IPS-20b (cell line): Measurements from ENCODE around the gene FLYWCH1.
A peak's percentile ranks its signal among the peaks of the same experiment; 100 is the strongest.

Experiments used
- H3K27ac ChIP-seq: one replicate; pipeline ENCODE4 v1.5.1; 2013; ENCODE audit warnings: low read length
- H3K27me3 ChIP-seq: 2 replicates; pipeline ENCODE4 v1.6.1; 2013; ENCODE audit warnings: mild to moderate bottlenecking, low read length, inconsistent platforms; ENCODE audit not compliant: insufficient read depth
- H3K36me3 ChIP-seq: 2 replicates; pipeline ENCODE4 v1.6.1; 2013; ENCODE audit warnings: low read depth, mild to moderate bottlenecking, inconsistent platforms, low read length, moderate library complexity; ENCODE audit not compliant: insufficient read depth
- H3K4me1 ChIP-seq: 2 replicates; pipeline ENCODE4 v1.6.1; 2013; ENCODE audit warnings: mild to moderate bottlenecking, control low read depth, inconsistent platforms, low read length, moderate library complexity; ENCODE audit not compliant: insufficient read depth
- H3K4me3 ChIP-seq: 2 replicates; pipeline ENCODE4 v1.5.1; 2013; ENCODE audit warnings: mild to moderate bottlenecking, low read length, inconsistent platforms
- H3K9ac ChIP-seq: 2 replicates; pipeline ENCODE4 v1.6.1; 2013; ENCODE audit warnings: low read depth, mild to moderate bottlenecking, inconsistent platforms, low read length, moderate library complexity
- H3K9me3 ChIP-seq: 2 replicates; pipeline ENCODE4 v1.6.1; 2013; ENCODE audit warnings: mild to moderate bottlenecking, low read depth, low read length, inconsistent platforms; ENCODE audit not compliant: insufficient read depth

The FLYWCH1 gene

GRCh38 chr16:2975161-2975795, 63.5 kb downstream of the FLYWCH1 start:
- Histone ChIP-seq H3K36me3 (peaks cover 65% of the 10 kb centered on the region), H3K9me3 (no peaks in the 10 kb centered on the region), H3K27ac (no peak overlapping the region), H3K27me3 (no peaks in the 10 kb centered on the region; the same call in 1 of the 2 replicates), H3K4me1 (no peaks in the 10 kb centered on the region), H3K4me3 (no peak overlapping the region), H3K9ac (no peak overlapping the region)

GRCh38 chr16:2976201-2976600, 64.5 kb downstream of the FLYWCH1 start:
- Histone ChIP-seq H3K36me3 (peaks cover 65% of the 10 kb centered on the region), H3K9ac (no peak overlapping the region), H3K27me3 (no peaks in the 10 kb centered on the region), H3K27ac (no peak overlapping the region), H3K9me3 (no peaks in the 10 kb centered on the region), H3K4me1 (peaks cover 3% of the 10 kb centered on the region; the same call in 1 of the 2 replicates), H3K4me3 (no peak overlapping the region)

GRCh38 chr16:2976673-2977072, 64.9 kb downstream of the FLYWCH1 start:
- H3K9me3 ChIP-seq = no peaks in the 10 kb centered on the region
- H3K9ac ChIP-seq = no peak overlapping the region
- H3K27me3 ChIP-seq = no peaks in the 10 kb centered on the region
- no peak overlapping the region for H3K4me3 ChIP-seq
- H3K4me1 ChIP-seq = peaks cover 7% of the 10 kb centered on the region; the same call in 1 of the 2 replicates
- H3K27ac ChIP-seq = no peak overlapping the region
- H3K36me3 ChIP-seq = peaks cover 65% of the 10 kb centered on the region

- peaks cover 58% of the 10 kb centered on the region for H3K36me3 ChIP-seq
- H3K9ac ChIP-seq = no peak overlapping the region
- H3K9me3 ChIP-seq = no peaks in the 10 kb centered on the region
- peaks cover 11% of the 10 kb centered on the region for H3K4me1 ChIP-seq
- H3K4me3 ChIP-seq = no peak overlapping the region
- H3K27me3 ChIP-seq = no peaks in the 10 kb centered on the region
- no peak overlapping the region for H3K27ac ChIP-seq
Observed at GRCh38 chr16:2977440-2977839, 65.7 kb downstream of the FLYWCH1 start.

- Histone ChIP-seq H3K4me1 (peaks cover 12% of the 10 kb centered on the region), H3K27me3 (no peaks in the 10 kb centered on the region), H3K9me3 (no peaks in the 10 kb centered on the region), H3K4me3 (peak overlapping the region; percentile 81), H3K9ac (peak overlapping the region; percentile 93; the same call in 1 of the 2 replicates), H3K27ac (no peak overlapping the region), H3K36me3 (peaks cover 35% of the 10 kb centered on the region)
Observed at GRCh38 chr16:2979669-2980226, 68.0 kb downstream of the FLYWCH1 start.

- Histone ChIP-seq H3K27ac (peak within 1 kb of the TSS; percentile 89), H3K9me3 (no peaks in the 10 kb centered on the region), H3K36me3 (peaks cover 28% of the 10 kb centered on the region), H3K9ac (peak within 1 kb of the TSS; percentile 93), H3K4me3 (peak within 1 kb of the TSS; percentile 81), H3K27me3 (no peaks in the 10 kb centered on the region), H3K4me1 (peaks cover 12% of the 10 kb centered on the region)
Observed at GRCh38 chr16:2980227-2981176, 68.8 kb downstream of the FLYWCH1 start, which contains the start of gene PKMYT1. Gene PKMYT1 (minus strand): TSS chr16:2980446. CDS start chr16:2979657, 789 bp downstream.

GRCh38 chr16:2981177-2981898, 69.6 kb downstream of the FLYWCH1 start:
- Histone ChIP-seq H3K4me3 (peak overlapping the region; percentile 81), H3K9me3 (no peaks in the 10 kb centered on the region), H3K27me3 (no peaks in the 10 kb centered on the region), H3K27ac (peak overlapping the region; percentile 89), H3K4me1 (peaks cover 12% of the 10 kb centered on the region), H3K9ac (peak overlapping the region; percentile 93), H3K36me3 (peaks cover 19% of the 10 kb centered on the region)

GRCh38 chr16:2981899-2982250, 70.1 kb downstream of the FLYWCH1 start:
- Histone ChIP-seq H3K27ac (peak overlapping the region; percentile 89), H3K9ac (peak overlapping the region; percentile 93; the same call in 1 of the 2 replicates), H3K4me3 (peak overlapping the region; percentile 81)

GRCh38 chr16:2982402-2982801, 70.7 kb downstream of the FLYWCH1 start:
- H3K27ac ChIP-seq = no peak overlapping the region
- H3K27me3 ChIP-seq = no peaks in the 10 kb centered on the region
- no peak overlapping the region; the same call in 1 of the 2 replicates for H3K9ac ChIP-seq
- H3K9me3 ChIP-seq = no peaks in the 10 kb centered on the region
- H3K4me3 ChIP-seq = no peak overlapping the region
- H3K4me1 ChIP-seq = peaks cover 12% of the 10 kb centered on the region
- peaks cover 9% of the 10 kb centered on the region for H3K36me3 ChIP-seq

More at GRCh38 chr16:2981899-2982250, 70.1 kb downstream of the FLYWCH1 start:
- H3K4me1 ChIP-seq = peaks cover 12% of the 10 kb centered on the region
- no peaks in the 10 kb centered on the region for H3K9me3 ChIP-seq
- H3K36me3 ChIP-seq = peaks cover 14% of the 10 kb centered on the region
- H3K27me3 ChIP-seq = no peaks in the 10 kb centered on the region

GRCh38 chr16:2983706-2984136, 72.0 kb downstream of the FLYWCH1 start:
- Histone ChIP-seq H3K4me1 (peaks cover 12% of the 10 kb centered on the region), H3K4me3 (no peak overlapping the region), H3K9ac (no peak overlapping the region), H3K27ac (no peak overlapping the region), H3K9me3 (no peaks in the 10 kb centered on the region), H3K36me3 (no peaks in the 10 kb centered on the region), H3K27me3 (no peaks in the 10 kb centered on the region)

- H3K4me1 ChIP-seq = peaks cover 16% of the 10 kb centered on the region
- no peak overlapping the region for H3K9ac ChIP-seq
- H3K36me3 ChIP-seq = no peaks in the 10 kb centered on the region
- no peak overlapping the region for H3K4me3 ChIP-seq
- no peaks in the 10 kb centered on the region; the same call in 1 of the 2 replicates for H3K27me3 ChIP-seq
- H3K9me3 ChIP-seq = no peaks in the 10 kb centered on the region
- no peak overlapping the region for H3K27ac ChIP-seq
Observed at GRCh38 chr16:2985462-2985861, 73.7 kb downstream of the FLYWCH1 start.
